ENCODE measurements around the gene WDFY3.

The WDFY3 gene

DNA sequence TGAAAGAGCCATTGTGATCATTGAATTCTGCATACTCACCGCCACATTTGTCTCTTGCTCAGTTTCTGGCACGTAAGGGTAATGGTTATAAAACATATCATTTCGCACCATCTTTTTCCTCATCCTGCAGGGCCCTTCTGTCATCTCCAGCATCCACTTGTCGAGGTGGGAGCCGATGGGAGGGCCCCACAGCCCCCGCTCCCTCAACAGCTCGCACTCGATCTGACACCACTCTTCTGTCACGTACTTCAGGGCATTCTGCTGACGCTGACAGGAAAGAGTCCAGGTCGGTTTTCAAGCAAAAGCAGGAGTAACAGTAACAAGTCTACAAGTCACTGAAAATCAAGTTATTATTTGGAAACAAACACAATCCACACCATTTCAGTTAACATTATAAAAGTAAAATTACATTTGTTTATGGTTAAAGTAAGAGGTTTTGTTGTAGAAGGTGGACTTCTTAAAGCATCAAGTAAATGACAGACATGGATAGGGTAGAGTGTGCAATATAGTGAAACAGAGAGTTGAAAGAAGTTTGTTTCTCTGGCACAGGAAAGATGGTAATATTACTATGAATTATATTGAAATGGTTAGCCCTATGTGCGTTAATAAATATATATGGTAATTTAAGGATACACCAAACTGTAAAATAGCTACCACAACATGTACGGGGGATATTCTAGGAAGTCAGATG lies 233.0 kb downstream of the WDFY3 start:
- no peak overlapping the region for H3K4me3 ChIP-seq (ENCODE audit: low read length)
- no peaks in the 10 kb centered on the region for H3K79me2 ChIP-seq (ENCODE audit: low read length)
- H3K4me2 ChIP-seq (ENCODE audit: low read length), result no peak overlapping the region
- no peak overlapping the region for H3K27ac ChIP-seq (ENCODE audit: low read length)
- no peak overlapping the region for H3K9ac ChIP-seq (ENCODE audit: low read length)
- H3K4me1 ChIP-seq (ENCODE audit: low read length), result peaks cover 10% of the 10 kb centered on the region
- H3K27me3 ChIP-seq (ENCODE audit: low read depth, low read length), result no peaks in the 10 kb centered on the region
- no peaks in the 10 kb centered on the region for H3K9me3 ChIP-seq (ENCODE audit: insufficient read depth, low read length)
- no peak overlapping the region for H2AFZ ChIP-seq (ENCODE audit: low read depth, low read length)
- H3K36me3 ChIP-seq (replicated peaks; ENCODE audit: low read depth, low read length), result no peaks in the 10 kb centered on the region
- no peaks in the 10 kb centered on the region for H4K20me1 ChIP-seq (ENCODE audit: insufficient read depth, low read length)
- TF ChIP-seq, protein P1, sequence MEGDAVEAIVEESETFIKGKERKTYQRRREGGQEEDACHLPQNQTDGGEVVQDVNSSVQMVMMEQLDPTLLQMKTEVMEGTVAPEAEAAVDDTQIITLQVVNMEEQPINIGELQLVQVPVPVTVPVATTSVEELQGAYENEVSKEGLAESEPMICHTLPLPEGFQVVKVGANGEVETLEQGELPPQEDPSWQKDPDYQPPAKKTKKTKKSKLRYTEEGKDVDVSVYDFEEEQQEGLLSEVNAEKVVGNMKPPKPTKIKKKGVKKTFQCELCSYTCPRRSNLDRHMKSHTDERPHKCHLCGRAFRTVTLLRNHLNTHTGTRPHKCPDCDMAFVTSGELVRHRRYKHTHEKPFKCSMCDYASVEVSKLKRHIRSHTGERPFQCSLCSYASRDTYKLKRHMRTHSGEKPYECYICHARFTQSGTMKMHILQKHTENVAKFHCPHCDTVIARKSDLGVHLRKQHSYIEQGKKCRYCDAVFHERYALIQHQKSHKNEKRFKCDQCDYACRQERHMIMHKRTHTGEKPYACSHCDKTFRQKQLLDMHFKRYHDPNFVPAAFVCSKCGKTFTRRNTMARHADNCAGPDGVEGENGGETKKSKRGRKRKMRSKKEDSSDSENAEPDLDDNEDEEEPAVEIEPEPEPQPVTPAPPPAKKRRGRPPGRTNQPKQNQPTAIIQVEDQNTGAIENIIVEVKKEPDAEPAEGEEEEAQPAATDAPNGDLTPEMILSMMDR (IDR thresholded peaks at IDR 0.05; ENCODE audit: low read depth, low read length), result no peak
- TF ChIP-seq EZH2phosphoT487 (IDR thresholded peaks at IDR 0.05; ENCODE audit: low read depth), result no peak

DNA sequence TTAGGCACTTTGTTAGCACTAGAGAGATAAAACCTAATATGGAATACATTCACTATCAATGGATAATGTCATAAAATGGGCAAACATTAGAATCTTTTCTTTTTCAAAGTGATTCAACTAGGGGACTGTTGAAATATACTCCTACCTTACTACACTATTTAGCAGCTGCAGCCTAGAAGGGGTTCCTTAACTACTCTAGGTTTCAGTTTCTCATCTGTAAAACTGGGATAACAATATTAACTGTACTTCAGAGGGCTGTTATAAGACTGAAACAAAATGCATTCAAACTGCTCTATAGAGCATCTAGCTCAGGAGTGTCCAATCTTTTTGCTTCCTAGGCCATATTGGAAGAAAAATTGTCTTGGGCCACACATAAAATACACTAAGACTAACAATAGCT lies 236.1 kb downstream of the WDFY3 start:
- Histone ChIP-seq H3K79me2 (ENCODE audit: low read length) (no peaks in the 10 kb centered on the region), H4K20me1 (ENCODE audit: insufficient read depth, low read length) (no peaks in the 10 kb centered on the region), H2AFZ (ENCODE audit: low read depth, low read length) (no peak overlapping the region), H3K36me3 (replicated peaks; ENCODE audit: low read depth, low read length) (no peaks in the 10 kb centered on the region), H3K27me3 (ENCODE audit: low read depth, low read length) (no peaks in the 10 kb centered on the region), H3K27ac (ENCODE audit: low read length) (no peak overlapping the region), H3K4me1 (ENCODE audit: low read length) (peaks cover 10% of the 10 kb centered on the region), H3K9ac (ENCODE audit: low read length) (no peak overlapping the region), H3K9me3 (ENCODE audit: insufficient read depth, low read length) (no peaks in the 10 kb centered on the region), H3K4me2 (ENCODE audit: low read length) (peak overlapping the region; percentile 9), H3K4me3 (ENCODE audit: low read length) (no peak overlapping the region)
- TF ChIP-seq EZH2phosphoT487 (IDR thresholded peaks at IDR 0.05; ENCODE audit: low read depth), result no peak
- TF ChIP-seq, protein P1 (IDR thresholded peaks at IDR 0.05; ENCODE audit: low read depth, low read length), result no peak

DNA sequence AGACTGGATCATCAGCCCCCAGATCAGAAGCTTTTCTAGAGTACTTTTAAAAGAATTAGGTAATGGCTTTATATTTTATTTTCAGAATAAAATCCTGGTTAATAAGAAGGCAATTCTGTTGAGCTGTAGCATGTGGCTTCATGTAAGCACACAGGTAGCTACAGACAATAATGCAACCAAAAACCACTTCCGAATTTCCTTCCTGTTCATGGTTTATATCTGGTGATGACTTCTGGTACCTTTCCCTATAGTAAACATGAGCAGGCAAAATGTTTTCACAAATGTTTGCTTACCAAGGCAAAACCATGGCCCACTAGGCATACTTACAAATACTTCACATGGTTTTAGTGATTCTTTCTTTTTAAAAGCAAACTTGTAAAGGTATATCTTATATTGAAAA lies 239.0 kb downstream of the WDFY3 start:
- Histone ChIP-seq H3K36me3 (replicated peaks; ENCODE audit: low read depth, low read length) (no peaks in the 10 kb centered on the region), H3K27ac (ENCODE audit: low read length) (no peak overlapping the region), H3K9me3 (ENCODE audit: insufficient read depth, low read length) (no peaks in the 10 kb centered on the region), H3K79me2 (ENCODE audit: low read length) (no peaks in the 10 kb centered on the region), H2AFZ (ENCODE audit: low read depth, low read length) (no peak overlapping the region), H3K9ac (ENCODE audit: low read length) (no peak overlapping the region), H3K4me2 (ENCODE audit: low read length) (no peak overlapping the region), H3K4me3 (ENCODE audit: low read length) (no peak overlapping the region), H4K20me1 (ENCODE audit: insufficient read depth, low read length) (no peaks in the 10 kb centered on the region), H3K27me3 (ENCODE audit: low read depth, low read length) (no peaks in the 10 kb centered on the region), H3K4me1 (ENCODE audit: low read length) (peaks cover 10% of the 10 kb centered on the region)
- TF ChIP-seq, protein P1 (IDR thresholded peaks at IDR 0.05; ENCODE audit: low read depth, low read length), result no peak
- no peak for TF ChIP-seq EZH2phosphoT487 (IDR thresholded peaks at IDR 0.05; ENCODE audit: low read depth)

DNA sequence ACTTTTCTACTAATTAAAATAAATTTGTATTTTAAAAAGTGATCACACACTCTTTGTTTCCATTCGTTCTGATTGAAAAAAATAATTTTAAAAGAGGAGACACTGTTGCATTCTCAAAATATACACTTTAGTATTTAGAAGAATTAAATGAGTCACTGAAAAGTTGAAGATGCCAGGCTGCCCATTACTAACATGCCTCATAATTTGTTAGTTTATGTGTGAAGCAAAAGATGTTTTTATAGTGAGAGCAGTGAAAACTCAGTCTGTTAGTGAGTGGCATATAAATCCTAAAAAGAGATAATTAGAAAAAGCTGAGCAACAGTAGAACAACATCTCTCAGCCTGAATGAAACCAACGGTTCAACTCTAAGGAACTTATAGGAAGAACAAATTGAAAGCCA lies 240.1 kb downstream of the WDFY3 start:
- H4K20me1 ChIP-seq (ENCODE audit: insufficient read depth, low read length), result no peaks in the 10 kb centered on the region
- no peaks in the 10 kb centered on the region for H3K27me3 ChIP-seq (ENCODE audit: low read depth, low read length)
- TF ChIP-seq EZH2phosphoT487 (IDR thresholded peaks at IDR 0.05; ENCODE audit: low read depth), result no peak
- TF ChIP-seq, protein P1 (IDR thresholded peaks at IDR 0.05; ENCODE audit: low read depth, low read length), result no peak
- H3K27ac ChIP-seq (ENCODE audit: low read length), result no peak overlapping the region
- peaks cover 10% of the 10 kb centered on the region for H3K4me1 ChIP-seq (ENCODE audit: low read length)
- H3K9ac ChIP-seq (ENCODE audit: low read length), result no peak overlapping the region
- H2AFZ ChIP-seq (ENCODE audit: low read depth, low read length), result no peak overlapping the region
- no peak overlapping the region for H3K4me3 ChIP-seq (ENCODE audit: low read length)
- no peak overlapping the region for H3K4me2 ChIP-seq (ENCODE audit: low read length)
- no peaks in the 10 kb centered on the region for H3K36me3 ChIP-seq (replicated peaks; ENCODE audit: low read depth, low read length)
- H3K9me3 ChIP-seq (ENCODE audit: insufficient read depth, low read length), result no peaks in the 10 kb centered on the region
- no peaks in the 10 kb centered on the region for H3K79me2 ChIP-seq (ENCODE audit: low read length)

Data from OCI-LY3 (cell line).